Measurements from ENCODE around the gene SOBP. TPM values are rescaled to one million over a fixed set of nuclear protein-coding genes. Genes with fewer than 3 reads are reported as not detected.

SOBP gene, protein sequence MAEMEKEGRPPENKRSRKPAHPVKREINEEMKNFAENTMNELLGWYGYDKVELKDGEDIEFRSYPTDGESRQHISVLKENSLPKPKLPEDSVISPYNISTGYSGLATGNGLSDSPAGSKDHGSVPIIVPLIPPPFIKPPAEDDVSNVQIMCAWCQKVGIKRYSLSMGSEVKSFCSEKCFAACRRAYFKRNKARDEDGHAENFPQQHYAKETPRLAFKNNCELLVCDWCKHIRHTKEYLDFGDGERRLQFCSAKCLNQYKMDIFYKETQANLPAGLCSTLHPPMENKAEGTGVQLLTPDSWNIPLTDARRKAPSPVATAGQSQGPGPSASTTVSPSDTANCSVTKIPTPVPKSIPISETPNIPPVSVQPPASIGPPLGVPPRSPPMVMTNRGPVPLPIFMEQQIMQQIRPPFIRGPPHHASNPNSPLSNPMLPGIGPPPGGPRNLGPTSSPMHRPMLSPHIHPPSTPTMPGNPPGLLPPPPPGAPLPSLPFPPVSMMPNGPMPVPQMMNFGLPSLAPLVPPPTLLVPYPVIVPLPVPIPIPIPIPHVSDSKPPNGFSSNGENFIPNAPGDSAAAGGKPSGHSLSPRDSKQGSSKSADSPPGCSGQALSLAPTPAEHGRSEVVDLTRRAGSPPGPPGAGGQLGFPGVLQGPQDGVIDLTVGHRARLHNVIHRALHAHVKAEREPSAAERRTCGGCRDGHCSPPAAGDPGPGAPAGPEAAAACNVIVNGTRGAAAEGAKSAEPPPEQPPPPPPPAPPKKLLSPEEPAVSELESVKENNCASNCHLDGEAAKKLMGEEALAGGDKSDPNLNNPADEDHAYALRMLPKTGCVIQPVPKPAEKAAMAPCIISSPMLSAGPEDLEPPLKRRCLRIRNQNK
- not detected in 2 replicates for total RNA-seq

DNA sequence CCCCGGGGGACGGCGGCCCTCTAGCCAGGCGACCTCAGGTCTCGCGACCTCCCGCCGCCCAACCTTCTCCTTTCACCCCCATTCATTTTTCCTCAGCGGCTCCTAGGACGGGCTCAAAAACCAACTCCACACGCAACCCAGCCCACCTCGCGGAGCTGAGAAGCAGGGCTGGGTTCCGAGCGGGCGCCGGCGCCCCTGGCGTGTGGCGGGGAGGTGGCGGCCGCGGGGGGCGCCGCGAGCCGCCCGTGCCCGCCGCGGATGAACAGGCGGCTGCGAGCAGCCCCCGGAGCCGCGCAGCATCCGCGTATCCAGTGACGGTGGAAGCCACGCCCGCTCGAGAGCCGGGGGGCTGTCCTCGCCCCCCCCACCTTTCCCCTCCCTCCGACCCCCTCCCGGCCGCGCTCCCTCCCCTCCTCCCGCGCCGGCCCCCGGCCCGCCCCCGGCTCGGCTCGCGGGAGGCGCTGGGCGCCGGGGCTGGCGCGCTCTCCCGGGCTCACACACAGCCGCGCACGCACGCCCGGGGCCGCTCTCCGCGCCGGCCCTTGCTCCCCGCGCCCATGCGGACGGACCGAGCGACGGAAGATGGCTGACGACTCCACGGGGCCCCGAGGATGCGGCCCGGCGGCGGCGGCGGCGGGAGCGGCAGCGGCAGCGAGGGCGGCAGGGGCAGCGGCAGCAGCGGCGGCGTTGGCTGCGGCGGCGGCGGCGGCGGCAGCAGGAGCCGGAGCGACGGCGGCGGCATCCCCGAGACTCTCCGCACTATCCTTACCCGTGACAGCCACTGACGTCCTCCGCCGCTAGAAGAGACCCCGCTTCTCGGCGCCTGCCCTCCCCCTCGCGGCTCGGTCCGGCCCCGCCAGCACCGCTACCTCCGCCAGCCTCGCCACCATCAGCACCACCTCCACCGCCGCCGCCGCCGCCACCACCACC is at the start of gene SOBP:
TSS of gene SOBP (plus strand) at position 482 of the 930 bp plus-strand sequence. CDS start 500 bp downstream, outside the sequence.

DNA sequence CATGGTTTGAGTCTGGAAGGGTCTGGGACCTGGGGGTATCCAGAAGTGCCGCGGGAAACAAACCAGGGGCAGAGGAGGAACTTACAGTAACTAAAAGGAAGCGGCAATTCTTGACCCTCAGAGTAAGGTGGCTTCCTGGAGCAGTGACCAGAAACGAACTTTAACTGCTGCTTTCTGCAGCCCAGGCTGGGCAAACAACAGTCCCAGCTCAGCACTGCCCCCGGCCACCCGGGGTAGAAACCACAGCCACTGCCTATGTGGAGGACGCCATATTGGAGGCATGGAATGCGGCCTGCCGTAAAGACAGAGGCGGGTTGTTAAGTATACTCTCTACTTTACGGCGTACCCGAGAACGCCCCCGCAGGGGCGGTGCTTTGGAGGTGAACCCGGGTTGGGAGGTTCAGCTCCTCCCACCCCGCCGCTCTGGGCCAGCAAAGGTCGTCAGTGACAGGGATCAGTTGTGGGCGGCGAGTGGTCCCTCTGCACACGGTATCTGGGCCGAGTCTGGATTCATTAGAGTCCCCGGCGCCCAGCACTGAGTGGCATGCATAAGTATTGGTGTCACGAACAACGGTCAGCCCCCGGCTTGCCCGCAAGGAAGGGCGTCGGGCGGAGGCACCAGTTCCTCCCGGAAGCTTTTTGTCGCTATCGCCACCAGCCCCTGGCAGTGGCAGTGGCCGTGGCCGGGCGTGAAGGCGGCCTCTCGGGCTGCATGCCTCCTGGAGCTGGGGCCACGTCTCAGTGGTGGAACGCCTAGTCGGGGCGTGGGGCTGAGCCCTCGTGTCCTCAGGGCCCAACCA is 30.4 kb upstream of the SOBP start, which contains the start of gene PDSS2:
TSS of gene PDSS2 (minus strand) at position 282 of the 800 bp plus-strand sequence. CDS start at position 3, 279 bp downstream.

Other genes starting within 250 kb of the SOBP start
- 6.7 and 11.8 TPM in 2 replicates for gene PDSS2, start 30.6 kb upstream of the SOBP start, total RNA-seq